Astrocyte (in vitro differentiated cells and primary cell): ENCODE data around the gene CFAP99. TPM values are rescaled to one million over a fixed set of nuclear protein-coding genes. Genes with fewer than 3 reads are reported as not detected.
A peak's percentile ranks its signal among the peaks of the same experiment; 100 is the strongest.

Experiments
- DNase-seq: peaks from one replicate; pipeline ENCODE4 v3.0.0-alpha.2; 2010; ENCODE audit warnings: low read depth
- FAIRE-seq: peaks from 2 replicates; lab custom pipeline; 2011; peaks lifted over from hg19 to GRCh38; lab: Jason Lieb, UNC
- H2AFZ ChIP-seq: 2 replicates; pipeline ENCODE4 v1.6.0; 2012; ENCODE audit warnings: low read depth, low read length, inconsistent platforms
- H3K27ac ChIP-seq: 2 replicates; pipeline ENCODE4 v1.5.1; 2011; ENCODE audit warnings: low read depth, low read length, inconsistent platforms
- H3K27me3 ChIP-seq: 2 replicates; pipeline ENCODE4 v1.6.0; 2011; ENCODE audit warnings: low read length, inconsistent platforms; ENCODE audit not compliant: insufficient read depth
- H3K36me3 ChIP-seq: 2 replicates; pipeline ENCODE4 v1.5.1; 2011; ENCODE audit warnings: low read length, inconsistent platforms; ENCODE audit not compliant: insufficient read depth
- H3K4me1 ChIP-seq: 2 replicates; pipeline ENCODE4 v1.5.1; 2011; ENCODE audit warnings: low read length, inconsistent platforms; ENCODE audit not compliant: insufficient read depth
- H3K4me2 ChIP-seq: 2 replicates; pipeline ENCODE4 v1.6.0; 2012; ENCODE audit warnings: low read length, inconsistent platforms
- H3K4me3 ChIP-seq: 2 replicates; pipeline ENCODE4 v1.5.1; 2011; ENCODE audit warnings: low read depth, mild to moderate bottlenecking, low read length, inconsistent platforms; ENCODE audit not compliant: insufficient read depth
- H3K79me2 ChIP-seq: 2 replicates; pipeline ENCODE4 v1.6.0; 2012; ENCODE audit warnings: mild to moderate bottlenecking, low read length, inconsistent platforms; ENCODE audit not compliant: insufficient read depth
- H3K9ac ChIP-seq: 2 replicates; pipeline ENCODE4 v1.6.0; 2012; ENCODE audit warnings: mild to moderate bottlenecking, low read length, inconsistent platforms
- H3K9me3 ChIP-seq: 2 replicates; pipeline ENCODE4 v1.5.1; 2012; ENCODE audit warnings: low read depth, mild to moderate bottlenecking, low read length, inconsistent platforms; ENCODE audit not compliant: insufficient read depth
- H4K20me1 ChIP-seq: 2 replicates; pipeline ENCODE4 v1.6.0; 2012; ENCODE audit warnings: low read length, inconsistent platforms; ENCODE audit not compliant: insufficient read depth
- H3K27ac Mint-ChIP-seq: one replicate; pipeline ENCODE4 v1.8.0; 2021; ENCODE audit warnings: mild to moderate bottlenecking, mixed read lengths; ENCODE audit not compliant: unreplicated experiment
- H3K27me3 Mint-ChIP-seq: one replicate; pipeline ENCODE4 v1.8.0; 2021; ENCODE audit warnings: low read depth, mixed read lengths; ENCODE audit not compliant: unreplicated experiment
- H3K36me3 Mint-ChIP-seq: one replicate; pipeline ENCODE4 v1.8.0; 2021; ENCODE audit warnings: low read depth, mixed read lengths; ENCODE audit not compliant: unreplicated experiment
- H3K4me1 Mint-ChIP-seq: one replicate; pipeline ENCODE4 v1.8.0; 2021; ENCODE audit warnings: low read depth, mixed read lengths; ENCODE audit not compliant: unreplicated experiment
- H3K4me3 Mint-ChIP-seq: one replicate; pipeline ENCODE4 v1.8.0; 2021; ENCODE audit warnings: mild to moderate bottlenecking, moderate library complexity, mixed read lengths; ENCODE audit not compliant: unreplicated experiment
- H3K9me3 Mint-ChIP-seq: one replicate; pipeline ENCODE4 v1.8.0; 2021; ENCODE audit warnings: mild to moderate bottlenecking, mixed read lengths; ENCODE audit not compliant: unreplicated experiment
- EZH2 ChIP-seq: IDR thresholded peaks from 2 replicates; pipeline ENCODE4 v1.6.1; 2012; ENCODE audit warnings: mild to moderate bottlenecking, low read length, inconsistent platforms; ENCODE audit not compliant: insufficient read depth
- total RNA-seq: library from RNA; stranded (reverse); gene quantifications from 2 replicates; pipeline ENCODE4 v1.2.1, GENCODE V29; 2021
- TF ChIP-seq, protein P1 (sequence below): IDR thresholded peaks from 2 replicates; pipeline ENCODE4 v1.5.1; 2011; ENCODE audit warnings: low read depth, mild to moderate bottlenecking, inconsistent platforms, low read length, moderate library complexity; ENCODE audit not compliant: insufficient read depth

Gene CFAP99
- total RNA-seq, 1 donor from 2014 or later = not detected

DNA sequence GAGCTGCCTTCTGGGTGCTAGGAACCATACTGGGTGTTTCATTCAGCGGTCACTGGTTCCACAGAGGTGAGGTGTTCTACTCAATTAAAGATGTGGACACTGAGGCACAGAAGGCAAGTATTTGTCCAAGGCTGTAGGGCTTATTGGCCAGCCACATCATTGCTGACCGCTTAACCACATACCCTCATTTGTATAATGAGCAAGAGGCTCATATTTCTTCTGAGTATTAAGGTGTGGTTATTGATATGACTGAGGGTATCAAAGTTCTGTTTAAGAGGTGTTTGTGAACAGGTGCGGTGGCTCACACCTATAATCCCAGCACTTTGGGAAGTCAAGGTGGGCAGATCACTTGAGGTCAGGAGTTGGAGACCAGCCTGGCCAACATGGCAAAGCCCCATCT lies 64.5 kb downstream of the CFAP99 start:
- peaks cover 99% of the 10 kb centered on the region for H3K79me2 ChIP-seq
- H3K27me3 ChIP-seq = no peaks in the 10 kb centered on the region
- Mint-ChIP-seq H3K4me3 (no peak overlapping the region), H3K9me3 (no peaks in the 10 kb centered on the region), H3K4me1 (peaks cover 21% of the 10 kb centered on the region), H3K27me3 (no peaks in the 10 kb centered on the region), H3K36me3 (peaks cover 6% of the 10 kb centered on the region), H3K27ac (no peak overlapping the region)
- no peaks in the 10 kb centered on the region for H3K9me3 ChIP-seq
- peaks cover 95% of the 10 kb centered on the region for H4K20me1 ChIP-seq
- FAIRE-seq = no peak
- H3K27ac ChIP-seq = no peak overlapping the region
- peak overlapping the region; percentile 34 for H3K4me2 ChIP-seq
- TF ChIP-seq, protein P1, sequence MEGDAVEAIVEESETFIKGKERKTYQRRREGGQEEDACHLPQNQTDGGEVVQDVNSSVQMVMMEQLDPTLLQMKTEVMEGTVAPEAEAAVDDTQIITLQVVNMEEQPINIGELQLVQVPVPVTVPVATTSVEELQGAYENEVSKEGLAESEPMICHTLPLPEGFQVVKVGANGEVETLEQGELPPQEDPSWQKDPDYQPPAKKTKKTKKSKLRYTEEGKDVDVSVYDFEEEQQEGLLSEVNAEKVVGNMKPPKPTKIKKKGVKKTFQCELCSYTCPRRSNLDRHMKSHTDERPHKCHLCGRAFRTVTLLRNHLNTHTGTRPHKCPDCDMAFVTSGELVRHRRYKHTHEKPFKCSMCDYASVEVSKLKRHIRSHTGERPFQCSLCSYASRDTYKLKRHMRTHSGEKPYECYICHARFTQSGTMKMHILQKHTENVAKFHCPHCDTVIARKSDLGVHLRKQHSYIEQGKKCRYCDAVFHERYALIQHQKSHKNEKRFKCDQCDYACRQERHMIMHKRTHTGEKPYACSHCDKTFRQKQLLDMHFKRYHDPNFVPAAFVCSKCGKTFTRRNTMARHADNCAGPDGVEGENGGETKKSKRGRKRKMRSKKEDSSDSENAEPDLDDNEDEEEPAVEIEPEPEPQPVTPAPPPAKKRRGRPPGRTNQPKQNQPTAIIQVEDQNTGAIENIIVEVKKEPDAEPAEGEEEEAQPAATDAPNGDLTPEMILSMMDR = no peak
- no peak for TF ChIP-seq EZH2
- peaks cover 19% of the 10 kb centered on the region for H3K4me1 ChIP-seq
- H2AFZ ChIP-seq = no peak overlapping the region
- no peak overlapping the region for H3K9ac ChIP-seq
- H3K4me3 ChIP-seq = no peak overlapping the region
- no peaks in the 10 kb centered on the region for H3K36me3 ChIP-seq
- no peak for DNase-seq

DNA sequence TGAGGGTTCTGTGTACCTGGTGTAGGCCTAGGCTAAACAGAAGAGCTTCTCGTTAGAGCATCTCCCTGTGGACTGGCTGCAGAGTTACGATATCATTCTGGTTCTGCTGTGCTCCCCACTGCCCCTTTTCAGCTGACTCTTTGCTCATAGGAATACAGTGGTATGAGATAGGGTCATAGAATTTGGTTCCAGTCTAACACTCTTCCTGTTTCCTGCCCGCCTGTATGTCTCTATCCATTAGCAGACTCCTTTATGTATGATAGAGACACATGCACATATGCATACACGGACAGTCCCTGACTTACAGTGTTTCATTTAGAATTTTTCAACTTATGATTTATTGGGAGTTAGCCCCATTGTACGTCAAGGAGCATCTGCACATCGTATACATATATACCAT lies 65.4 kb downstream of the CFAP99 start:
- Mint-ChIP-seq H3K36me3 (peaks cover 6% of the 10 kb centered on the region), H3K4me3 (no peak overlapping the region), H3K27me3 (no peaks in the 10 kb centered on the region), H3K4me1 (peaks cover 18% of the 10 kb centered on the region), H3K9me3 (no peaks in the 10 kb centered on the region), H3K27ac (no peak overlapping the region)
- Histone ChIP-seq H3K27ac (no peak overlapping the region), H2AFZ (no peak overlapping the region), H3K36me3 (no peaks in the 10 kb centered on the region), H3K9ac (no peak overlapping the region), H3K27me3 (no peaks in the 10 kb centered on the region), H4K20me1 (peaks cover 95% of the 10 kb centered on the region), H3K4me2 (no peak overlapping the region), H3K4me3 (no peak overlapping the region), H3K9me3 (no peaks in the 10 kb centered on the region), H3K4me1 (peaks cover 19% of the 10 kb centered on the region), H3K79me2 (peaks cover 99% of the 10 kb centered on the region)
- TF ChIP-seq EZH2 = no peak
- TF ChIP-seq, protein P1 = no peak
- FAIRE-seq (no peak), DNase-seq (no peak)

DNA sequence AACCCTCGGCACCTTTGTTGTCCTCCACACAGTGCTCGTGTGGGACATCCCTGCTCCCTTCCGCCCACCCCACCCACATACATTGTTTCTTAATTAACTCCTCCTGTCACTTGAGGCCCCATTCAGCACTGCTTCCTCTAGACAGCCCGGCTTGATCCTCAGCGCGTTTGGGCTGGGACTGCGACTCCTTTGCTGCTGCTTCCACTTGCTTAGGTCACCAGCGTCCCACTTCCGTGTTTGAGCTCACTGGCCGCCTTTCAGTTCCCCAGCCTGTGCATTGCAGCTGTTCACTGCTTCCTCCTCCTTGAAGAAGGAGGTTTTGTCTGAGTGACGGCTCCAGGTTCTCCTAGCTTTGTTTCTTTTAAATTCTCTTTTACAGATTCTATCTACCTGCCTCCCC lies 66.2 kb downstream of the CFAP99 start:
- Histone ChIP-seq H3K36me3 (no peaks in the 10 kb centered on the region), H3K9me3 (no peaks in the 10 kb centered on the region), H3K79me2 (peaks cover 99% of the 10 kb centered on the region), H3K27ac (no peak overlapping the region), H3K27me3 (no peaks in the 10 kb centered on the region), H3K4me3 (no peak overlapping the region), H2AFZ (no peak overlapping the region), H3K9ac (no peak overlapping the region), H3K4me1 (peaks cover 19% of the 10 kb centered on the region), H3K4me2 (peak overlapping the region; percentile 48), H4K20me1 (peaks cover 95% of the 10 kb centered on the region)
- Mint-ChIP-seq H3K4me3 (peak overlapping the region; percentile 68), H3K4me1 (peaks cover 19% of the 10 kb centered on the region), H3K27me3 (no peaks in the 10 kb centered on the region), H3K36me3 (peaks cover 13% of the 10 kb centered on the region), H3K9me3 (no peaks in the 10 kb centered on the region), H3K27ac (peak overlapping the region; percentile 70)
- no peak for FAIRE-seq
- TF ChIP-seq EZH2 = no peak
- TF ChIP-seq, protein P1 = no peak
- DNase-seq = no peak
